Prostate gland (tissue), 2 donors: ENCODE results near the gene RALGDS. TPM values are rescaled to one million over a fixed set of nuclear protein-coding genes. Genes with fewer than 3 reads are reported as not detected.

ENCODE experiments used
- DNase-seq: peaks from one replicate; pipeline ENCODE4 v3.0.0-alpha.2; 2019; ENCODE audit warnings: low spot score
- H3K27ac ChIP-seq, 2 donors: fragments of 200-600 bp; sonication (generic); 2 replicates each; pipeline ENCODE4 v1.5.1; 2017 to 2019
- H3K27me3 ChIP-seq: fragments of 200-600 bp; sonication (generic); replicated peaks from 2 replicates; pipeline ENCODE4 v1.5.1; 2019; ENCODE audit not compliant: insufficient read depth
- H3K36me3 ChIP-seq, 2 donors: fragments of 200-600 bp; sonication (generic); 1 replicate in 1 of 2; 2 replicates in 1 of 2; pipeline versions ENCODE4 v1.5.1 to v1.8.1; 2017 to 2019
- H3K4me1 ChIP-seq: fragments of 200-600 bp; sonication (generic); replicated peaks from 2 replicates; pipeline ENCODE4 v1.5.1; 2019
- H3K4me3 ChIP-seq, 2 donors: fragments of 200-600 bp; sonication (generic); 2 replicates each; pipeline ENCODE4 v1.5.1; 2017 to 2019
- H3K9me3 ChIP-seq: fragments of 200-600 bp; sonication (generic); 2 replicates; pipeline ENCODE4 v1.5.1; 2017
- CTCF ChIP-seq, 4 experiments: fragments of 200-600 bp in 2 of 4; fragments of 450-650 bp in 2 of 4; sonication (generic) in 2 of 4; IDR thresholded peaks; 1 replicate in 3 of 4; 2 replicates in 1 of 4; pipeline ENCODE4 v1.5.1; 2016 to 2019; ENCODE audit warnings: antibody characterized with exemption in 4 of 4, mild to moderate bottlenecking in 2 of 4, moderate library complexity in 2 of 4
- POLR2A ChIP-seq: fragments of 450-650 bp; IDR thresholded peaks from one replicate; pipeline ENCODE4 v1.6.1; 2016; ENCODE audit warnings: antibody characterized with exemption, mild to moderate bottlenecking
- POLR2AphosphoS5 ChIP-seq: sonication (generic); formaldehyde crosslinking; IDR thresholded peaks from one replicate; pipeline ENCODE4 v1.6.1; 2017; ENCODE audit warnings: antibody characterized with exemption
- WGBS: methylation state at CpG from one replicate; pipeline ENCODE4 v1.1.5; 2018; 5-methylcytosine and 5-hydroxymethylcytosine counted together
- intact Hi-C: fragments of 100-400 bp; cut with DNase I; formaldehyde crosslinking; loops from one replicate; pipeline ENCODE4 v1.14.2; 2022
- microRNA-seq: library from miRNA; unstranded; fragments of <30 nt; microRNA quantifications from one replicate; pipeline ENCODE4, GENCODE V29; 2016
- small RNA-seq, 2 donors: library from RNA; depleted of rRNA; stranded (forward); fragments of <200 nt; gene quantifications; one replicate each; pipeline ENCODE3, GENCODE V24; 2016
- total RNA-seq, 2 donors: library from RNA; depleted of rRNA; stranded (reverse); fragments of >200 nt; gene quantifications; one replicate each; pipeline ENCODE4 v1.1.0, GENCODE V29; 2016

RALGDS gene
- total RNA-seq, 2 donors from 2014 or later, result 49.6 to 77.4 TPM

DNA sequence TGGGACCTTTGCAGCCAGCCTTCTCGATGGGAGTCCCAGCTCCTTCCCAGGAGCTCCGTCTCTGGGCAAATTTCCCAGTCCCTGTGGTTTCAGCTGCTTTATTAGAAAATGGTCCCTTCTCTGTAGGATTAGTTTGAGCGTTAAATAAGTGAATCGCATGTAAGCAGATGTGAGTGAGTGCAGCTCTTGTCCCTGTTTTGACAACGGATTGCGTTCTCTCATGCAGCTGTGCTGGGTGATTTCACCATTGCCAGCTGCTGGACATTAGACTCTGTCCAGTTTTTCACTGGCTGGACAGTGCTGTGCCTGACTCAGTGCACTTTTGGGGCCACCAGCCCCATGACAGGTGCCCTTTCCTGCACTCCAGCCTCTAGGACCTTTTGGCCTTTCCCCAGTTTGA is 70.9 kb downstream of the RALGDS start:
- Histone ChIP-seq H3K9me3 (no peaks in the 10 kb centered on the region), H3K27ac (no peak overlapping the region), H3K27me3 (no peaks in the 10 kb centered on the region), H3K36me3 (peaks cover 0 to 19% of the 10 kb centered on the region in 2 donors), H3K4me3 (no peak overlapping the region), H3K4me1 (no peaks in the 10 kb centered on the region)
- 54% methylated on average over 6 of the region's 6 CpGs for WGBS
- TF ChIP-seq CTCF (IDR thresholded peaks at IDR 0.05) (no peak), POLR2A (no peak), POLR2AphosphoS5 (no peak)
- DNase-seq, result no peak
- intact Hi-C loops, result no loop called here

DNA sequence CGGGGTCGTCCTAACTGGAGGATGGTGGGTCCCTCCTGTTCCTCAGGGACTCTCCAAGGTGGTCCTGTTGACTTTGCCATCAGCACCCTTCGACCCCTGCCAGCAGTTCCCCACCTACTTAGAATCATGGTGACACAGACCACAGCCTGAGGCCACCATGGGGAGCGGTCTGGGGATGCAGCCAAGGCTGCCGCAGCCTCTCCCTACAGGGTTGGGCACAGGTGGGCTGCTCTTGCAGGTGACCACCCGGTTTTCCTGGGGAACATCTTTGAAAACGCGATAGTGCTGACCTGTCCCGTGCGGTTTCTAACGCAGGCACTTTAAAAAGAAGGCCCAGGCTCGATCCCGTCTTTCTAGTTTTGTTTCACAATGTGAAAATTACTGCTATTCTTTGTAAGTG is 72.0 kb downstream of the RALGDS start:
- no peaks in the 10 kb centered on the region for H3K9me3 ChIP-seq
- no peak for TF ChIP-seq POLR2A
- no peak for TF ChIP-seq CTCF (IDR thresholded peaks at IDR 0.05)
- no peak for TF ChIP-seq POLR2AphosphoS5
- 91% methylated on average over 13 of the region's 13 CpGs for WGBS
- DNase-seq, result no peak
- intact Hi-C loops, result no loop called here
- H3K4me1 ChIP-seq, result no peaks in the 10 kb centered on the region
- no peak overlapping the region for H3K27ac ChIP-seq
- H3K27me3 ChIP-seq, result no peaks in the 10 kb centered on the region
- H3K4me3 ChIP-seq, result no peak overlapping the region
- peaks cover 0 to 10% of the 10 kb centered on the region in 2 donors for H3K36me3 ChIP-seq

GRCh38 chr9:133048595-133048994 is 72.4 kb downstream of the RALGDS start:
- H3K9me3 ChIP-seq, result no peaks in the 10 kb centered on the region
- TF ChIP-seq CTCF (IDR thresholded peaks at IDR 0.05), result peak in 2 of 4 experiments; percentile 27 to 28
- no peak for TF ChIP-seq POLR2A
- no peak for TF ChIP-seq POLR2AphosphoS5
- no peaks in the 10 kb centered on the region for H3K4me1 ChIP-seq
- H3K36me3 ChIP-seq, result peaks cover 2 to 9% of the 10 kb centered on the region in 2 donors
- no peak overlapping the region for H3K4me3 ChIP-seq
- WGBS, result 69% methylated on average over 5 of the region's 5 CpGs
- no peak overlapping the region for H3K27ac ChIP-seq
- no peak for DNase-seq
- no peaks in the 10 kb centered on the region for H3K27me3 ChIP-seq
- intact Hi-C loops, result no loop called here

Small RNAs within 50 kb of the gene (microRNA-seq; reads per million reads assigned to microRNA genes)
- 3.2 reads per million, percentile 37 among the genes with 10 or more reads in this experiment for gene MIR6877

Small RNAs within 50 kb of the gene (small RNA-seq; reads per million reads assigned to genes)
- gene MIR6877, result 0 reads per million in 2 donors

Other genes starting within 250 kb of the RALGDS start
- gene AK8, start 243.0 kb downstream of the RALGDS start, total RNA-seq, result 1 to 10 TPM; 3.3 to 4.1 TPM
- 10 to 100 TPM in 1 of 2 donors, 1 to 10 TPM in 1; 5.7 to 16.5 TPM for gene SPACA9, start 242.3 kb downstream of the RALGDS start, total RNA-seq
- 10 to 100 TPM; 27.7 to 82.2 TPM for gene TSC1, start 176.6 kb downstream of the RALGDS start, total RNA-seq
- gene GFI1B, start 142.5 kb downstream of the RALGDS start, total RNA-seq, result under 1 TPM in 1 of 2 donors, not detected in 1; 0.85 TPM
- 10 to 100 TPM; 63.1 to 97.2 TPM for gene GTF3C5, start 90.2 kb downstream of the RALGDS start, total RNA-seq
- gene CEL, start 59.3 kb downstream of the RALGDS start, total RNA-seq, result 1 to 10 TPM; 1.7 to 2.8 TPM
- 10 to 100 TPM; 10.7 to 14.0 TPM for gene GBGT1, start 42.7 kb upstream of the RALGDS start, total RNA-seq
- 10 to 100 TPM in 1 of 2 donors, 1 to 10 TPM in 1; 1.6 to 35.2 TPM for gene OBP2B, start 88.0 kb upstream of the RALGDS start, total RNA-seq
- 10 to 100 TPM in 1 of 2 donors, 1 to 10 TPM in 1; 3.5 to 14.8 TPM for gene ABO, start 154.0 kb upstream of the RALGDS start, total RNA-seq
- gene SURF6, start 214.9 kb upstream of the RALGDS start, total RNA-seq, result 10 to 100 TPM; 25.7 to 40.3 TPM
- gene MED22, start 226.9 kb upstream of the RALGDS start, total RNA-seq, result 10 to 100 TPM; 31.1 to 32.6 TPM
- 1,000 to 10,000 TPM; 1,667 to 2,501 TPM for gene RPL7A, start 227.0 kb upstream of the RALGDS start, total RNA-seq
- 10 to 100 TPM; 53.3 to 73.8 TPM for gene SURF1, start 235.2 kb upstream of the RALGDS start, total RNA-seq
- gene SURF2, start 235.3 kb upstream of the RALGDS start, total RNA-seq, result 10 to 100 TPM; 16.4 to 57.6 TPM